ENCODE measurements around the gene TEFM.

The TEFM gene

DNA sequence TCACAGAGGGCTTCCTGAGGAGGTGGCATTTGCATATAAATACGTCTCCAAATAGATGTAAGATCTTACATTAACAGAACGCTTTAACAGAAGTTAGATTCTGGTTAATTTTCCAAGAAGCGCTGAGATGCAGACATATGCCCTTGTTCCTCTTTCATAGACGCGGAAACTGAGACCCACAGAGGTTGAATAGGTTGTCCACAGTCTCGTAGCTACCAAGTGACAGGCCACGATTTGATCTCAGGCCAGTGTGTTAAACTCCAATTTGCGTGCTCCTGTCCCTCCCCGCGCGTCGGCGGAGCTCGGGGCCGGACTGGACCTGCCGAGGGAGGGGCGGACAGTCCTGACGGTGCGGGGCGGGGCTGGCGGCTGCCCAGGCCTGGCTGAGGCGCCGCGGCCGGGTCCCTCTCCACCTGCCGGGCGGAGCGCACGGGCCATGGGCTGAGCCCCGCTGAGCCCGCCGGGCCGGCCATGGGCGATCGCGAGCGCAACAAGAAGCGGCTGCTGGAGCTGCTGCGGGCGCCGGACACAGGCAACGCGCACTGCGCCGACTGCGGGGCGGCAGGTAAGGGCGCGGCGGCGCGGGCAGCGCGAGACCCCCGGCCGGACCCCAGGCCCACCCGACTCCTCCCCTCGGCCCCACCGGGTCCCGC is 15.6 kb upstream of the TEFM start, which contains the start of gene ADAP2:
Gene ADAP2, plus strand, starts transcription at position 402 of the 653 bp plus-strand sequence. Its CDS starts 70 bp downstream, at position 472.
- Histone ChIP-seq H3K36me3 (ENCODE audit: insufficient read depth, low read length) (no peaks in the 10 kb centered on the region), H4K20me1 (ENCODE audit: insufficient read depth, low read length, poor library complexity, severe bottlenecking) (no peaks in the 10 kb centered on the region), H3K9me3 (ENCODE audit: insufficient read depth, low read depth, low read length) (no peaks in the 10 kb centered on the region), H3K9me2 (replicated peaks; ENCODE audit: low read depth, low read length) (no peaks in the 10 kb centered on the region), H3K79me2 (ENCODE audit: insufficient read depth, low read length) (no peaks in the 10 kb centered on the region), H3K9ac (ENCODE audit: low read depth, low read length, poor library complexity, severe bottlenecking) (no peak within 1 kb of the TSS), H2AFZ (ENCODE audit: low read length) (no peak within 1 kb of the TSS), H3K4me1 (ENCODE audit: insufficient read depth, low read length, poor library complexity, severe bottlenecking) (no peaks in the 10 kb centered on the region), H3K4me3 (ENCODE audit: low read length, poor library complexity, severe bottlenecking) (no peak within 1 kb of the TSS), H3F3A (ENCODE audit: low read depth) (no peaks in the 10 kb centered on the region), H3K27me3 (ENCODE audit: insufficient read depth, low read length, poor library complexity, severe bottlenecking) (no peaks in the 10 kb centered on the region), H3K4me2 (ENCODE audit: low read depth, low read length, poor library complexity, severe bottlenecking) (no peak within 1 kb of the TSS)
- no peak for TF ChIP-seq EZH2phosphoT487 (IDR thresholded peaks at IDR 0.05; ENCODE audit: borderline replicate concordance)
- TF ChIP-seq, protein P1, sequence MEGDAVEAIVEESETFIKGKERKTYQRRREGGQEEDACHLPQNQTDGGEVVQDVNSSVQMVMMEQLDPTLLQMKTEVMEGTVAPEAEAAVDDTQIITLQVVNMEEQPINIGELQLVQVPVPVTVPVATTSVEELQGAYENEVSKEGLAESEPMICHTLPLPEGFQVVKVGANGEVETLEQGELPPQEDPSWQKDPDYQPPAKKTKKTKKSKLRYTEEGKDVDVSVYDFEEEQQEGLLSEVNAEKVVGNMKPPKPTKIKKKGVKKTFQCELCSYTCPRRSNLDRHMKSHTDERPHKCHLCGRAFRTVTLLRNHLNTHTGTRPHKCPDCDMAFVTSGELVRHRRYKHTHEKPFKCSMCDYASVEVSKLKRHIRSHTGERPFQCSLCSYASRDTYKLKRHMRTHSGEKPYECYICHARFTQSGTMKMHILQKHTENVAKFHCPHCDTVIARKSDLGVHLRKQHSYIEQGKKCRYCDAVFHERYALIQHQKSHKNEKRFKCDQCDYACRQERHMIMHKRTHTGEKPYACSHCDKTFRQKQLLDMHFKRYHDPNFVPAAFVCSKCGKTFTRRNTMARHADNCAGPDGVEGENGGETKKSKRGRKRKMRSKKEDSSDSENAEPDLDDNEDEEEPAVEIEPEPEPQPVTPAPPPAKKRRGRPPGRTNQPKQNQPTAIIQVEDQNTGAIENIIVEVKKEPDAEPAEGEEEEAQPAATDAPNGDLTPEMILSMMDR (conservative IDR thresholded peaks at IDR 0.05; ENCODE audit: low read length) = no peak

DNA sequence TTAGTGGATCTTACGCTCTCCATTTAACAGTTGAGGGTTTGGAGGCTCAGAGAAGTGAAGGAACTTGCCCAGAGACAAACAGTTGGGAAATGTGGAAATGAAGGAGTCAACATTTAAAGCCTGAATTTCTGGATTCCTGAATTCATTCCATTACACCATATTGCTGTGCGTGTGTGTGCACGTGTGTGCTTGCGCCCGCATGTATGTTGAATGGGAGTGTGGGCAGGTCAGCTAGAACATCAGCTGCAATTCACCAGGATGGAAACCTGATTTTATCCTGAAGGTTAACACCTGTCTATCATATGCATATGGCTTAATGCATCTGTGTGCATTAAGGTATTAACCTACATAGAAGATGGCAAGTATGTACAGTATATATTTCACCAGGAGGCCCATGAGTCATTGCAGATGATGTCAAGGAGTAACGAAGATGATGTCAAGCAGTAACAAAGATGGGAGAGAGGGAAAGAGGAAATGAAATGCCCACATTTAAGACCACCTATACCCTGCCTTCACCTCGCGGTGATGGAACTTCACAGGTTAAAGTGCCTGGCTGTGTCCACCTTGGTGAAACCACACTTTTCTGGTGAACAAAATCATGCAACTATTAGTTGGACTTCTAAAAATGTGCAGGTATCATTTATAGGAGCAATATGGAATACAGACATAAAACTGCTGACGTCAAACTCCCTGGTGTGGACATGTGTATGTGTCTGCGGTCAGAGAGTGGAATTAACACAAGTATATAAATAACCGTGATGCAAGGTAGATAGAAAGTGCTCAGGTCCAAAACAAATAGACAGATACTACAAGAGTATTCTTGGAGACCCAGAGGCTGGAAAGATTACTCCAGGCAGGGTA is 14.9 kb upstream of the TEFM start:
- no peaks in the 10 kb centered on the region for H3K36me3 ChIP-seq (ENCODE audit: insufficient read depth, low read length)
- H3K9me3 ChIP-seq (ENCODE audit: insufficient read depth, low read depth, low read length) = no peaks in the 10 kb centered on the region
- TF ChIP-seq EZH2phosphoT487 (IDR thresholded peaks at IDR 0.05; ENCODE audit: borderline replicate concordance) = no peak
- TF ChIP-seq, protein P1 (conservative IDR thresholded peaks at IDR 0.05; ENCODE audit: low read length) = no peak
- H3K9ac ChIP-seq (ENCODE audit: low read depth, low read length, poor library complexity, severe bottlenecking) = no peak overlapping the region
- H3K9me2 ChIP-seq (replicated peaks; ENCODE audit: low read depth, low read length) = no peaks in the 10 kb centered on the region
- H3K27me3 ChIP-seq (ENCODE audit: insufficient read depth, low read length, poor library complexity, severe bottlenecking) = no peaks in the 10 kb centered on the region
- no peaks in the 10 kb centered on the region for H3F3A ChIP-seq (ENCODE audit: low read depth)
- H3K4me3 ChIP-seq (ENCODE audit: low read length, poor library complexity, severe bottlenecking) = no peak overlapping the region
- no peak overlapping the region for H3K4me2 ChIP-seq (ENCODE audit: low read depth, low read length, poor library complexity, severe bottlenecking)
- no peaks in the 10 kb centered on the region for H3K4me1 ChIP-seq (ENCODE audit: insufficient read depth, low read length, poor library complexity, severe bottlenecking)
- no peaks in the 10 kb centered on the region for H4K20me1 ChIP-seq (ENCODE audit: insufficient read depth, low read length, poor library complexity, severe bottlenecking)
- H2AFZ ChIP-seq (ENCODE audit: low read length) = no peak overlapping the region
- no peaks in the 10 kb centered on the region for H3K79me2 ChIP-seq (ENCODE audit: insufficient read depth, low read length)

DNA sequence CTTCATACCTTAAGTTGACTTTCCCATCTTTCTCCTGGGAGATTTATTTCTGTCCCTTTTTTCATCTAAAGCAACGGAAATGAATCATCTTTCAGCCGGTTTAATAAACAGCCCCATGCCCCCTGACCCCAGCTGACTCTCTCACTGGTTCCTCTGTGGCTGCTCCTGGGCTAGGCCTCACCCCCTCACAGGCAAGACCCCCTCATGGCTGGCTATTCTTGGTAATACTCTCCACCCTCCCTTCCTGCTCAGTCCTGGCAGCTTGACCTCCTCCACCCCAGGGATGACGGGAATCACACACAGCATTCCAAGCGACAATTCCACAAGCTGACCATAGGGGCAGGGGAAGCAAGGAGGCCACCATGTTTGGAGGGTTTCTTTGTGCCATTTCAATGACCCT is 14.2 kb upstream of the TEFM start:
- TF ChIP-seq EZH2phosphoT487 (IDR thresholded peaks at IDR 0.05; ENCODE audit: borderline replicate concordance) = no peak
- TF ChIP-seq, protein P1 (conservative IDR thresholded peaks at IDR 0.05; ENCODE audit: low read length) = no peak
- Histone ChIP-seq H3K79me2 (ENCODE audit: insufficient read depth, low read length) (no peaks in the 10 kb centered on the region), H3K4me3 (ENCODE audit: low read length, poor library complexity, severe bottlenecking) (no peak overlapping the region), H3K9me2 (replicated peaks; ENCODE audit: low read depth, low read length) (no peaks in the 10 kb centered on the region), H3F3A (ENCODE audit: low read depth) (no peaks in the 10 kb centered on the region), H4K20me1 (ENCODE audit: insufficient read depth, low read length, poor library complexity, severe bottlenecking) (no peaks in the 10 kb centered on the region), H3K4me1 (ENCODE audit: insufficient read depth, low read length, poor library complexity, severe bottlenecking) (no peaks in the 10 kb centered on the region), H3K9ac (ENCODE audit: low read depth, low read length, poor library complexity, severe bottlenecking) (no peak overlapping the region), H2AFZ (ENCODE audit: low read length) (no peak overlapping the region), H3K36me3 (ENCODE audit: insufficient read depth, low read length) (no peaks in the 10 kb centered on the region), H3K9me3 (ENCODE audit: insufficient read depth, low read depth, low read length) (no peaks in the 10 kb centered on the region), H3K27me3 (ENCODE audit: insufficient read depth, low read length, poor library complexity, severe bottlenecking) (no peaks in the 10 kb centered on the region), H3K4me2 (ENCODE audit: low read depth, low read length, poor library complexity, severe bottlenecking) (no peak overlapping the region)

Measured in Loucy (cell line).